ENCODE data around the gene BLVRB. TPM values are rescaled to one million over a fixed set of nuclear protein-coding genes. Genes with fewer than 3 reads are reported as not detected.

BLVRB gene
- total and polyA plus RNA-seq, 2 experiments from 2014 or later: 43.7 to 53.7 TPM

DNA sequence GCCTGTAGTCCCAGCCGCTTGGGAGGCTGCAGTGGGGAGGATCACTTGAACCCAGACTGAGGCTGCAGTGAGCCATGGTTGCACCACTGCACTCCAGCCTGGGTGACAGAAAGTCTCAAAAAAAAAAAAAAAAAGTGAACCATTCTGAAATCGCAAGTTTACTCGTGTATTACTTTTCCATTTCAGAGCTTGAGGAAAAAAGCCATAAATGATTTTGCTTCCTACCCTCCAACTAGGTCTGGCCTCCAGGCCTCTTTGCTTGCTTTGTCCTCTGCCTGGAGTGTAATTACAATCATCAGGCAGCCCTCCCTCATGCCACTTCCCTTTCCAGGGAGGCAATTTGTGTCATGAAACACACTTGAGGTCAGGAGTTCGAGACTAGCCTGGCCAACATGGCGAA, 8.5 kb downstream of the BLVRB start:
- H3K4me2 ChIP-seq: no peak overlapping the region
- H3F3A ChIP-seq (replicated peaks; ENCODE audit: low read depth): no peaks in the 10 kb centered on the region
- Mint-ChIP-seq H3K4me1 (peaks cover 3% of the 10 kb centered on the region; the same call in 2 of the 3 replicates), H3K4me3 (no peak overlapping the region), H3K36me3 (ENCODE audit: low read depth) (no peaks in the 10 kb centered on the region), H3K27ac (no peak overlapping the region), H3K27me3 (ENCODE audit: insufficient read depth, low read depth, poor library complexity) (peaks cover 11% of the 10 kb centered on the region), H3K9me3 (no peaks in the 10 kb centered on the region)
- H3K4me3 ChIP-seq: no peak overlapping the region
- no peaks in the 10 kb centered on the region; the same call in 1 of the 2 replicates for H3K4me1 ChIP-seq (ENCODE audit: insufficient read depth)
- TF ChIP-seq ZNF114 (CRISPR knock-in tag; IDR thresholded peaks at IDR 0.05): no peak
- no peak for TF ChIP-seq JUNB (IDR thresholded peaks at IDR 0.05; ENCODE audit: unreplicated experiment)
- TF ChIP-seq, protein P1, sequence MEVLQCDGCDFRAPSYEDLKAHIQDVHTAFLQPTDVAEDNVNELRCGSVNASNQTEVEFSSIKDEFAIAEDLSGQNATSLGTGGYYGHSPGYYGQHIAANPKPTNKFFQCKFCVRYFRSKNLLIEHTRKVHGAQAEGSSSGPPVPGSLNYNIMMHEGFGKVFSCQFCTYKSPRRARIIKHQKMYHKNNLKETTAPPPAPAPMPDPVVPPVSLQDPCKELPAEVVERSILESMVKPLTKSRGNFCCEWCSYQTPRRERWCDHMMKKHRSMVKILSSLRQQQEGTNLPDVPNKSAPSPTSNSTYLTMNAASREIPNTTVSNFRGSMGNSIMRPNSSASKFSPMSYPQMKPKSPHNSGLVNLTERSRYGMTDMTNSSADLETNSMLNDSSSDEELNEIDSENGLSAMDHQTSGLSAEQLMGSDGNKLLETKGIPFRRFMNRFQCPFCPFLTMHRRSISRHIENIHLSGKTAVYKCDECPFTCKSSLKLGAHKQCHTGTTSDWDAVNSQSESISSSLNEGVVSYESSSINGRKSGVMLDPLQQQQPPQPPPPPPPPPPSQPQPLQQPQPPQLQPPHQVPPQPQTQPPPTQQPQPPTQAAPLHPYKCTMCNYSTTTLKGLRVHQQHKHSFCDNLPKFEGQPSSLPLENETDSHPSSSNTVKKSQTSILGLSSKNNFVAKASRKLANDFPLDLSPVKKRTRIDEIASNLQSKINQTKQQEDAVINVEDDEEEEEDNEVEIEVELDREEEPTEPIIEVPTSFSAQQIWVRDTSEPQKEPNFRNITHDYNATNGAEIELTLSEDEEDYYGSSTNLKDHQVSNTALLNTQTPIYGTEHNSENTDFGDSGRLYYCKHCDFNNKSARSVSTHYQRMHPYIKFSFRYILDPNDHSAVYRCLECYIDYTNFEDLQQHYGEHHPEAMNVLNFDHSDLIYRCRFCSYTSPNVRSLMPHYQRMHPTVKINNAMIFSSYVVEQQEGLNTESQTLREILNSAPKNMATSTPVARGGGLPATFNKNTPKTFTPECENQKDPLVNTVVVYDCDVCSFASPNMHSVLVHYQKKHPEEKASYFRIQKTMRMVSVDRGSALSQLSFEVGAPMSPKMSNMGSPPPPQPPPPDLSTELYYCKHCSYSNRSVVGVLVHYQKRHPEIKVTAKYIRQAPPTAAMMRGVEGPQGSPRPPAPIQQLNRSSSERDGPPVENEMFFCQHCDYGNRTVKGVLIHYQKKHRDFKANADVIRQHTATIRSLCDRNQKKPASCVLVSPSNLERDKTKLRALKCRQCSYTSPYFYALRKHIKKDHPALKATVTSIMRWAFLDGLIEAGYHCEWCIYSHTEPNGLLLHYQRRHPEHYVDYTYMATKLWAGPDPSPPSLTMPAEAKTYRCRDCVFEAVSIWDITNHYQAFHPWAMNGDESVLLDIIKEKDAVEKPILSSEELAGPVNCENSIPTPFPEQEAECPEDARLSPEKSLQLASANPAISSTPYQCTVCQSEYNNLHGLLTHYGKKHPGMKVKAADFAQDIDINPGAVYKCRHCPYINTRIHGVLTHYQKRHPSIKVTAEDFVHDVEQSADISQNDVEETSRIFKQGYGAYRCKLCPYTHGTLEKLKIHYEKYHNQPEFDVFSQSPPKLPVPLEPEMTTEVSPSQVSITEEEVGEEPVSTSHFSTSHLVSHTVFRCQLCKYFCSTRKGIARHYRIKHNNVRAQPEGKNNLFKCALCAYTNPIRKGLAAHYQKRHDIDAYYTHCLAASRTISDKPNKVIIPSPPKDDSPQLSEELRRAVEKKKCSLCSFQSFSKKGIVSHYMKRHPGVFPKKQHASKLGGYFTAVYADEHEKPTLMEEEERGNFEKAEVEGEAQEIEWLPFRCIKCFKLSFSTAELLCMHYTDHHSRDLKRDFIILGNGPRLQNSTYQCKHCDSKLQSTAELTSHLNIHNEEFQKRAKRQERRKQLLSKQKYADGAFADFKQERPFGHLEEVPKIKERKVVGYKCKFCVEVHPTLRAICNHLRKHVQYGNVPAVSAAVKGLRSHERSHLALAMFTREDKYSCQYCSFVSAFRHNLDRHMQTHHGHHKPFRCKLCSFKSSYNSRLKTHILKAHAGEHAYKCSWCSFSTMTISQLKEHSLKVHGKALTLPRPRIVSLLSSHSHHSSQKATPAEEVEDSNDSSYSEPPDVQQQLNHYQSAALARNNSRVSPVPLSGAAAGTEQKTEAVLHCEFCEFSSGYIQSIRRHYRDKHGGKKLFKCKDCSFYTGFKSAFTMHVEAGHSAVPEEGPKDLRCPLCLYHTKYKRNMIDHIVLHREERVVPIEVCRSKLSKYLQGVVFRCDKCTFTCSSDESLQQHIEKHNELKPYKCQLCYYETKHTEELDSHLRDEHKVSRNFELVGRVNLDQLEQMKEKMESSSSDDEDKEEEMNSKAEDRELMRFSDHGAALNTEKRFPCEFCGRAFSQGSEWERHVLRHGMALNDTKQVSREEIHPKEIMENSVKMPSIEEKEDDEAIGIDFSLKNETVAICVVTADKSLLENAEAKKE (CRISPR knock-in tag; IDR thresholded peaks at IDR 0.05): no peak
- TF ChIP-seq, protein P2, sequence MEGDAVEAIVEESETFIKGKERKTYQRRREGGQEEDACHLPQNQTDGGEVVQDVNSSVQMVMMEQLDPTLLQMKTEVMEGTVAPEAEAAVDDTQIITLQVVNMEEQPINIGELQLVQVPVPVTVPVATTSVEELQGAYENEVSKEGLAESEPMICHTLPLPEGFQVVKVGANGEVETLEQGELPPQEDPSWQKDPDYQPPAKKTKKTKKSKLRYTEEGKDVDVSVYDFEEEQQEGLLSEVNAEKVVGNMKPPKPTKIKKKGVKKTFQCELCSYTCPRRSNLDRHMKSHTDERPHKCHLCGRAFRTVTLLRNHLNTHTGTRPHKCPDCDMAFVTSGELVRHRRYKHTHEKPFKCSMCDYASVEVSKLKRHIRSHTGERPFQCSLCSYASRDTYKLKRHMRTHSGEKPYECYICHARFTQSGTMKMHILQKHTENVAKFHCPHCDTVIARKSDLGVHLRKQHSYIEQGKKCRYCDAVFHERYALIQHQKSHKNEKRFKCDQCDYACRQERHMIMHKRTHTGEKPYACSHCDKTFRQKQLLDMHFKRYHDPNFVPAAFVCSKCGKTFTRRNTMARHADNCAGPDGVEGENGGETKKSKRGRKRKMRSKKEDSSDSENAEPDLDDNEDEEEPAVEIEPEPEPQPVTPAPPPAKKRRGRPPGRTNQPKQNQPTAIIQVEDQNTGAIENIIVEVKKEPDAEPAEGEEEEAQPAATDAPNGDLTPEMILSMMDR (conservative IDR thresholded peaks at IDR 0.05; ENCODE audit: low read depth in 2 of 2): no peak
- no peak for TF ChIP-seq EZH2phosphoT487 (IDR thresholded peaks at IDR 0.05; ENCODE audit: unreplicated experiment)
- no peak for TF ChIP-seq EZH2 (IDR thresholded peaks at IDR 0.05; ENCODE audit: low read depth, unreplicated experiment)
- no peak for TF ChIP-seq STAT1 (IDR thresholded peaks at IDR 0.05; ENCODE audit: unreplicated experiment)
- TF ChIP-seq, protein P3, sequence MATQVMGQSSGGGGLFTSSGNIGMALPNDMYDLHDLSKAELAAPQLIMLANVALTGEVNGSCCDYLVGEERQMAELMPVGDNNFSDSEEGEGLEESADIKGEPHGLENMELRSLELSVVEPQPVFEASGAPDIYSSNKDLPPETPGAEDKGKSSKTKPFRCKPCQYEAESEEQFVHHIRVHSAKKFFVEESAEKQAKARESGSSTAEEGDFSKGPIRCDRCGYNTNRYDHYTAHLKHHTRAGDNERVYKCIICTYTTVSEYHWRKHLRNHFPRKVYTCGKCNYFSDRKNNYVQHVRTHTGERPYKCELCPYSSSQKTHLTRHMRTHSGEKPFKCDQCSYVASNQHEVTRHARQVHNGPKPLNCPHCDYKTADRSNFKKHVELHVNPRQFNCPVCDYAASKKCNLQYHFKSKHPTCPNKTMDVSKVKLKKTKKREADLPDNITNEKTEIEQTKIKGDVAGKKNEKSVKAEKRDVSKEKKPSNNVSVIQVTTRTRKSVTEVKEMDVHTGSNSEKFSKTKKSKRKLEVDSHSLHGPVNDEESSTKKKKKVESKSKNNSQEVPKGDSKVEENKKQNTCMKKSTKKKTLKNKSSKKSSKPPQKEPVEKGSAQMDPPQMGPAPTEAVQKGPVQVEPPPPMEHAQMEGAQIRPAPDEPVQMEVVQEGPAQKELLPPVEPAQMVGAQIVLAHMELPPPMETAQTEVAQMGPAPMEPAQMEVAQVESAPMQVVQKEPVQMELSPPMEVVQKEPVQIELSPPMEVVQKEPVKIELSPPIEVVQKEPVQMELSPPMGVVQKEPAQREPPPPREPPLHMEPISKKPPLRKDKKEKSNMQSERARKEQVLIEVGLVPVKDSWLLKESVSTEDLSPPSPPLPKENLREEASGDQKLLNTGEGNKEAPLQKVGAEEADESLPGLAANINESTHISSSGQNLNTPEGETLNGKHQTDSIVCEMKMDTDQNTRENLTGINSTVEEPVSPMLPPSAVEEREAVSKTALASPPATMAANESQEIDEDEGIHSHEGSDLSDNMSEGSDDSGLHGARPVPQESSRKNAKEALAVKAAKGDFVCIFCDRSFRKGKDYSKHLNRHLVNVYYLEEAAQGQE (IDR thresholded peaks at IDR 0.05; ENCODE audit: unreplicated experiment): no peak
- TF ChIP-seq CREB1 (CRISPR knock-in tag; IDR thresholded peaks at IDR 0.05; ENCODE audit: low read depth): no peak
- TF ChIP-seq, protein P4, sequence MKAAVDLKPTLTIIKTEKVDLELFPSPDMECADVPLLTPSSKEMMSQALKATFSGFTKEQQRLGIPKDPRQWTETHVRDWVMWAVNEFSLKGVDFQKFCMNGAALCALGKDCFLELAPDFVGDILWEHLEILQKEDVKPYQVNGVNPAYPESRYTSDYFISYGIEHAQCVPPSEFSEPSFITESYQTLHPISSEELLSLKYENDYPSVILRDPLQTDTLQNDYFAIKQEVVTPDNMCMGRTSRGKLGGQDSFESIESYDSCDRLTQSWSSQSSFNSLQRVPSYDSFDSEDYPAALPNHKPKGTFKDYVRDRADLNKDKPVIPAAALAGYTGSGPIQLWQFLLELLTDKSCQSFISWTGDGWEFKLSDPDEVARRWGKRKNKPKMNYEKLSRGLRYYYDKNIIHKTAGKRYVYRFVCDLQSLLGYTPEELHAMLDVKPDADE (IDR thresholded peaks at IDR 0.05): no peak
- no peak for TF ChIP-seq ZNF331 (CRISPR knock-in tag; IDR thresholded peaks at IDR 0.05; ENCODE audit: low read depth)
- TF ChIP-seq NANOG (IDR thresholded peaks at IDR 0.05; ENCODE audit: borderline replicate concordance): no peak
- H3K9me2 ChIP-seq (ENCODE audit: insufficient read depth): no peaks in the 10 kb centered on the region
- no peak overlapping the region for H3K27ac ChIP-seq (ENCODE audit: low read depth)
- ATAC-seq (no peak), DNase-seq (ENCODE audit: low spot score) (no peak)
- no peak overlapping the region for H2AFZ ChIP-seq
- H3K79me2 ChIP-seq (replicated peaks; ENCODE audit: insufficient read depth): no peaks in the 10 kb centered on the region
- no peaks in the 10 kb centered on the region for H4K20me1 ChIP-seq (replicated peaks; ENCODE audit: insufficient read depth)
- no peaks in the 10 kb centered on the region for H3K27me3 ChIP-seq (ENCODE audit: insufficient read depth)
- H3K36me3 ChIP-seq (ENCODE audit: insufficient read depth): no peaks in the 10 kb centered on the region
